AG04449 (cell line): ENCODE results near the gene LARGE2.

Source experiments
- CTCF ChIA-PET: fragments of 350-600 bp; formaldehyde crosslinking; extraction: SDS; loops from one replicate; lab custom pipeline; 2021; ENCODE audit warnings: antibody characterized with exemption; lab: Yijun Ruan, JAX
- POLR2A ChIA-PET: fragments of 400-600, 350-600 bp; formaldehyde crosslinking; extraction: SDS; loops from one replicate; lab custom pipeline; 2020; ENCODE audit warnings: antibody characterized with exemption, inconsistent platforms; lab: Yijun Ruan, JAX
- DNase-seq: peaks from one replicate; pipeline ENCODE4 v3.0.0-alpha.2; 2010; ENCODE audit warnings: low read depth, low spot score
- H3K4me3 ChIP-seq: 2 replicates; pipeline ENCODE4 v1.5.1; 2011; ENCODE audit warnings: low read depth, mild to moderate bottlenecking, control low read depth, low read length
- TF ChIP-seq, protein P1 (sequence below): IDR thresholded peaks from one replicate; pipeline ENCODE4 v1.5.1; 2011; ENCODE audit warnings: mild to moderate bottlenecking, moderate library complexity, low read length, control low read depth, inconsistent platforms; ENCODE audit not compliant: insufficient read depth; ENCODE audit errors: missing control alignments

LARGE2 gene

DNA sequence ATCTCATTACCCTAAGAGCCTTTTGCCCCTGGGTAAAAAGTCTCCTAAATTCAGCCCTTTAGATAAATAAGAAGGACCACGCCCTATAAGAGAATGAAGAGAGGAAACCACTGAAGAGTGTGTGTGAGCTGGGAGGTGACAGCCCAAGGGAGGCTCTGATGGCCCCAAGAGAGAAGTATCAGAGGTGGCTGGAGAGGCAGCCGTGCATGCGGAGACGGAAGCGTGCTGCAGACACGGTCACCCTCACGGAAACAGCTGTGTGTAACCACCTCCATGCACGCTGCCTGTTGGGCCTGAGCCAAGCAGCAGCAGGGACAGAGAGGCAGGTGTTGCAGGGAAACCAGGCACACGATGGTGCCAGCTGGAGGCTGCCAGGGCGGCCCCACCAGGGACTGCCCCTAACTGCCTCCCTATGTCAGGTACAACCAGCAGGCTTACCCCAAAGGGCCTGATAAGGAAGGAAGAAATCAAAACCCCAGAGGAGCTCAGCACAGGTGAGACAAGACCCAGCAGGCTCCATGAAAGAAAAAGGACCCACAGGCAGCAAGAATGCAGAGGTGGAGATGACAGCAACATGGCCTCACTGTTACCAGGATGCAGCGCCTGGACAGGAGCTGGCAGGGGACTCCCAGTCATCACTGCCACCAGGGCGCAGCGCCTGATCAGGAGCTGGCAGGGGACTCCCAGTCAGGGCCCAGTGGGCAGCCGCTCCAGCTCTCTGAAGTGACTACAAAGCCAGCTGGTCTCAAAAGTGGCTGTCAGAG, 7.8 kb downstream of the LARGE2 start:
- no peak overlapping the region for H3K4me3 ChIP-seq
- POLR2A ChIA-PET: interaction anchor here (1.0 kb wide), 1 partner anchor 12 kb away, joined by 3 read pairs; the partner anchor contains the start of gene PEX16
- no peak for DNase-seq
- CTCF ChIA-PET: interaction anchor here (1.8 to 6.1 kb wide), 3 partner anchors 35 to 76 kb away, joined by 6 to 28 read pairs (median 7); no protein-coding TSS in a partner anchor
- TF ChIP-seq, protein P1, sequence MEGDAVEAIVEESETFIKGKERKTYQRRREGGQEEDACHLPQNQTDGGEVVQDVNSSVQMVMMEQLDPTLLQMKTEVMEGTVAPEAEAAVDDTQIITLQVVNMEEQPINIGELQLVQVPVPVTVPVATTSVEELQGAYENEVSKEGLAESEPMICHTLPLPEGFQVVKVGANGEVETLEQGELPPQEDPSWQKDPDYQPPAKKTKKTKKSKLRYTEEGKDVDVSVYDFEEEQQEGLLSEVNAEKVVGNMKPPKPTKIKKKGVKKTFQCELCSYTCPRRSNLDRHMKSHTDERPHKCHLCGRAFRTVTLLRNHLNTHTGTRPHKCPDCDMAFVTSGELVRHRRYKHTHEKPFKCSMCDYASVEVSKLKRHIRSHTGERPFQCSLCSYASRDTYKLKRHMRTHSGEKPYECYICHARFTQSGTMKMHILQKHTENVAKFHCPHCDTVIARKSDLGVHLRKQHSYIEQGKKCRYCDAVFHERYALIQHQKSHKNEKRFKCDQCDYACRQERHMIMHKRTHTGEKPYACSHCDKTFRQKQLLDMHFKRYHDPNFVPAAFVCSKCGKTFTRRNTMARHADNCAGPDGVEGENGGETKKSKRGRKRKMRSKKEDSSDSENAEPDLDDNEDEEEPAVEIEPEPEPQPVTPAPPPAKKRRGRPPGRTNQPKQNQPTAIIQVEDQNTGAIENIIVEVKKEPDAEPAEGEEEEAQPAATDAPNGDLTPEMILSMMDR: no peak

DNA sequence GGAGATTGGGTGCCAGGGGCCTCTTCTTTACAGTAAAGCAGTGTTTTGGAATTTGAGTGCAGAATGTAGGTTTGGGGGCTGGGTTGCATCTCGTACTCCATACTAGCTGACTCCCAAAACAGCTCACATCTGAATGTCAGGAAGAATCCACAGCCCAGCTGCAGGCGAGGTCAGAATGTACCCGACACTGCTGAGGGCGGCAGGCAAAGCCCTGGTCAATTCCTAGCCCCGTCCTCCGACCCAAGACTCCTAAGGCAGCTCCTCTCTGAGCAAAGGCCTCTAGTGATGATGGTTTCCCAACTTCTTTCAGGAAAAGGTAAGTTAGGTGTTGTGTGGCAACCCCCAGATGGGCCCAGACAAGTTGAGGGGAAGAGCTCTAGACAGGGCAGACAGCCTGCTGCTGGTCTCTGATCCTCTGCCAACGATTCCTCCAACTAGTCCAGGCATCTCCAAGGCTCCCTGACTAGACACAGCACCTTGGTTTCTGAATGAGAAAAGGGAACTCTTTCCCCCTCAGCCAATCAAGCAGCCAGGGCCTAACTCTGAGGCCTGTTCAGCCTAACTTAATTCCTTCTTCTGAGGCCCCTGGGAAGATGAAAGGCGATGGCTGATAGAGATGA, 8.6 kb downstream of the LARGE2 start:
- ChIA-PET POLR2A (no interaction called here), CTCF (interaction anchor here (1.8 to 6.1 kb wide), 3 partner anchors 34 to 75 kb away, joined by 6 to 28 read pairs (median 7); no protein-coding TSS in a partner anchor)
- DNase-seq: no peak
- TF ChIP-seq, protein P1: no peak
- H3K4me3 ChIP-seq: no peak overlapping the region

DNA sequence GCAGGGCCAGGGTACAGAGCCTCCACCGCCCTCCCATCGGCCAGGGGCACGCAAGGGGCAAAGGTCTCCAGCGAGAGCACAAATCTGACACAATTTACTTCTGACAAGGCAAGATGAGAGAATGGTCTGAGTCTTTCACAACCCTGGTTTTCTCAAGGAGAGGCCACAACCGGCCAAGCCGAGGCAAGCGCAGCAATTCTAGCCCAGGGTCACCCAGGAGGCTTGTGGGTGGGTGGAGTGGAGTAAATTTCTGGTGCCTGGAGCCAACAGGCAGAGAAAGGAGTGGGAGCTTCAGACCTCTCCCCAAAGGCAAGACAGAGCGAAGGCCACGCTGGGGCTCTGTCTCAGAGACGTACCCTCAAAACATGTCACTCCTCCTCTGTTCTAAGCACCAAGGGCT, 9.3 kb downstream of the LARGE2 start:
- ChIA-PET POLR2A (no interaction called here), CTCF (interaction anchor here (2.0 to 6.1 kb wide), 2 partner anchors 33 to 75 kb away, joined by 7 to 28 read pairs; no protein-coding TSS in a partner anchor)
- H3K4me3 ChIP-seq: no peak overlapping the region
- no peak for DNase-seq
- TF ChIP-seq, protein P1: no peak

DNA sequence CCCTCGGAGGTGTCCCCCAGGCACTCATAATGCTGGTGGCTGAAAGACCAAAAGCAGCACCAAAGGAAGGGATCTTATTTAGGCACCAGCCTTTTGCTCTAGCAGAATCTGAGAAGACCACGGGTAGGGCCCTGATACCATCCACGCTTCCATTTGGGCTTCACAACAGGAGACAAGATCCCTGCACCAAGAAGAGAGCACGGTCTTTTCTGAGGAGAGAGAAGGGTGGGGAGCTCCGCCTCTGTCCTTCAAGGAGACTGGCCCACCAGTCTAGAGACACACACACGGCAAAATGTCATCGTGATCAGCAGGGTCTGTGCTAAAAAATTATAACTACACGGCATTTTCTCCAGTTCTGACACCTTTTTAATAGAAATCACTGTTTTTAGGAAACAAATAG, 9.8 kb downstream of the LARGE2 start:
- DNase-seq: no peak
- no peak overlapping the region for H3K4me3 ChIP-seq
- TF ChIP-seq, protein P1: no peak
- POLR2A ChIA-PET: no interaction called here
- CTCF ChIA-PET: no interaction called here

DNA sequence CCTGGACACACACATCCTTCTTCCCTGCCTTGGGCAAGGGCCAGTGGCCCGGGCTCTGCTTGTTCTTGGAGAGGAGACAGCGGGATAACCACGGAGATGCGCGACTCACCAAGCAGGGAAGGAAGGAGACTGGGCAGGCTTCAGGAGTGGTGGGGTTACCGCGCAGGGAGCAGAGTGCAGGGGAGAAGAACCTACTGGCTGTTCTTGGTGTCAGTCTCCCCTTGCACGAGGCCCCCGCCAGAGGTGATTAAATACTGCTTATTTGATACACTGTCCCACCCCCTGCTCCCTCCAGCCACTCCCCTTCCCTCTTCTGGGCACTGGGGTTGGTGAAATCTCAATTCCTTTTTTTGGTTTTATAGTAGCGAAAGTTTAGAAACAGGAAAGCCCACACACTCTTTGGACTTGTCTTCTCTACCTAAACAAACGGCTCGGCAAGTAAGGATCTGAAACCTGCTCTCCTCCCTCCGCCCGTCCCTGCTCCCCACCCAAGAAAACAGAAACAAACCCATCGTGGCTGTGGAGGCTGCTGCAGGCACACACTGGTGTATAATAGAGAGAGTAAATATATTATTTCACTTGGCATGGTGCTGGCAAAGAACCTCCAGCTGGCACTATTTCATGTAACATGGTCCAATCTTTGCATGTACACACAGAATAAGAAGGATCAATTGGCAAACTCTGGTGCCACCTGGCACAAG, 10.8 kb downstream of the LARGE2 start:
- ChIA-PET CTCF (no interaction called here), POLR2A (no interaction called here)
- no peak for DNase-seq
- TF ChIP-seq, protein P1: no peak
- H3K4me3 ChIP-seq: no peak overlapping the region
